ENCODE results near the gene SPRY2.

The SPRY2 gene

DNA sequence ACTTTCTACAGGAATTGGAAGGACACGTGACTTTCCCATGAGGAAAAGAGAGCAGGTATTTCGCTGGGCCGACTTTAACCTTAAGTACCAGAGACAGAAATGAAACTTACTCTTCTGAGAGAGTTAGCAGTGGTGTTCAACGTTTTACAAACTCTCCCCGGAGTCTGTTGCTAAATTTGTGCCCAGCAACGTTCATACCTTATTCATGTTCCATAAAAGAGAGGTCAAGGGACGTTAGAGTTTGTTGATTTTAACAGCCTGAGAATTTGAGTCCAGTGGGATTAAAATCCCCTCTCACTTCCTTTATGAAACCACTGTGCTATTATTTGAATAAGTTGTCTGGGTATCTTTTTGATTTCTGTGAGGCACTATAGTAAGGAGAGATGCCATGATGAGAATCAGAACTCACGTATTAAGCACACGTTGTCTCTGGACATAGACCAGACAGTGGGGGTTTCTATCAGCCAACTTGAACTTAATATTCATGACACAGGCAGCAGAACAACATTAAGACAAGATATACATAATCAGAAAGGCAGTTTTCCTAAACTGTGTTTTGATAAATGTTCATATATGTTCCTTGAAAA is 33.4 kb downstream of the SPRY2 start:
- H3K27ac ChIP-seq (ENCODE audit: low read depth, low read length) = no peak overlapping the region
- H3K27me3 ChIP-seq (ENCODE audit: control insufficient read depth, low read length) = no peaks in the 10 kb centered on the region
- H4K20me1 ChIP-seq (ENCODE audit: control insufficient read depth, insufficient read depth, low read depth, low read length) = no peaks in the 10 kb centered on the region
- no peaks in the 10 kb centered on the region for H3K9me3 ChIP-seq (ENCODE audit: control insufficient read depth, insufficient read depth, low read length)
- TF ChIP-seq, protein P1, sequence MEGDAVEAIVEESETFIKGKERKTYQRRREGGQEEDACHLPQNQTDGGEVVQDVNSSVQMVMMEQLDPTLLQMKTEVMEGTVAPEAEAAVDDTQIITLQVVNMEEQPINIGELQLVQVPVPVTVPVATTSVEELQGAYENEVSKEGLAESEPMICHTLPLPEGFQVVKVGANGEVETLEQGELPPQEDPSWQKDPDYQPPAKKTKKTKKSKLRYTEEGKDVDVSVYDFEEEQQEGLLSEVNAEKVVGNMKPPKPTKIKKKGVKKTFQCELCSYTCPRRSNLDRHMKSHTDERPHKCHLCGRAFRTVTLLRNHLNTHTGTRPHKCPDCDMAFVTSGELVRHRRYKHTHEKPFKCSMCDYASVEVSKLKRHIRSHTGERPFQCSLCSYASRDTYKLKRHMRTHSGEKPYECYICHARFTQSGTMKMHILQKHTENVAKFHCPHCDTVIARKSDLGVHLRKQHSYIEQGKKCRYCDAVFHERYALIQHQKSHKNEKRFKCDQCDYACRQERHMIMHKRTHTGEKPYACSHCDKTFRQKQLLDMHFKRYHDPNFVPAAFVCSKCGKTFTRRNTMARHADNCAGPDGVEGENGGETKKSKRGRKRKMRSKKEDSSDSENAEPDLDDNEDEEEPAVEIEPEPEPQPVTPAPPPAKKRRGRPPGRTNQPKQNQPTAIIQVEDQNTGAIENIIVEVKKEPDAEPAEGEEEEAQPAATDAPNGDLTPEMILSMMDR (IDR thresholded peaks at IDR 0.05; ENCODE audit: low read depth, low read length, poor library complexity, severe bottlenecking) = no peak
- no peak for TF ChIP-seq EZH2phosphoT487 (IDR thresholded peaks at IDR 0.05; ENCODE audit: borderline replicate concordance, low read length)
- H3K4me3 ChIP-seq (ENCODE audit: low read length) = no peak overlapping the region
- H3K36me3 ChIP-seq (ENCODE audit: control insufficient read depth, low read length) = no peaks in the 10 kb centered on the region
- no peaks in the 10 kb centered on the region for H3K4me1 ChIP-seq (ENCODE audit: control insufficient read depth, low read length)
- H3K4me2 ChIP-seq (ENCODE audit: low read length) = no peak overlapping the region
- H3F3A ChIP-seq (ENCODE audit: control insufficient read depth, insufficient read depth) = no peaks in the 10 kb centered on the region
- H3K79me2 ChIP-seq (ENCODE audit: control insufficient read depth, low read length) = no peaks in the 10 kb centered on the region
- H3K9me2 ChIP-seq (replicated peaks; ENCODE audit: control insufficient read depth, low read length) = no peaks in the 10 kb centered on the region

DNA sequence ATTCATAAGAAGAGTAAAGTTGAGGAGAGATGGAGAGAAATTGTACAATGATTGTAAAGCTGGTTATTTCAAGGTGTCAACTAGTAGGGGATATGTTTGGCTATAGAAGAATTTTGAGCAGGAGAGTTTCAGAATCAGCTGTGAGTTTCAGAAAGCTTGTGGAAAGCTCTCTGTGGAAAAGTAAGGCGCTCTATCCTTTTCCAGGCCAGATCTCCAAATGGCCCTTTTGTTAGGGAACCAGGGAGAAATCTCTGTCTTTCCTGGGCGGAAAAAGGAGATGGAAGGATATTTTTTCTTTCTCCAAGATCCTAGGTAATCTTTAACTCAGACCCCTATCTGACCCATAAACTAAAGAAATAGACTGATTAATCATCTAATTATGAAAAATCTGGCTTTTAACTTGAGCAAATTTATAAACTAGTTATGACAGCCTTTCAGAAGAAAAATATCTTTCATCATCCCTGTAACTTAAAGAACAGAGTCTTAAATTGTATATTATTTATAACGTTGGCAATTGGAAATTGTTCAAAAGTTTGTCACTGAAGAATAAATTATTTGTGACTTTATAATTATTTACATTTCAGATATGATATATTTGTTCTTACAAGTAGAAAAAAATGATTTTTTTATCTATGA is 34.5 kb downstream of the SPRY2 start:
- Histone ChIP-seq H3K4me3 (ENCODE audit: low read length) (no peak overlapping the region), H3K27me3 (ENCODE audit: control insufficient read depth, low read length) (no peaks in the 10 kb centered on the region), H3K9me3 (ENCODE audit: control insufficient read depth, insufficient read depth, low read length) (no peaks in the 10 kb centered on the region), H3K4me2 (ENCODE audit: low read length) (no peak overlapping the region), H3F3A (ENCODE audit: control insufficient read depth, insufficient read depth) (no peaks in the 10 kb centered on the region), H3K79me2 (ENCODE audit: control insufficient read depth, low read length) (no peaks in the 10 kb centered on the region), H3K36me3 (ENCODE audit: control insufficient read depth, low read length) (no peaks in the 10 kb centered on the region), H3K4me1 (ENCODE audit: control insufficient read depth, low read length) (no peaks in the 10 kb centered on the region), H3K27ac (ENCODE audit: low read depth, low read length) (no peak overlapping the region), H4K20me1 (ENCODE audit: control insufficient read depth, insufficient read depth, low read depth, low read length) (no peaks in the 10 kb centered on the region), H3K9me2 (replicated peaks; ENCODE audit: control insufficient read depth, low read length) (no peaks in the 10 kb centered on the region)
- TF ChIP-seq EZH2phosphoT487 (IDR thresholded peaks at IDR 0.05; ENCODE audit: borderline replicate concordance, low read length) = no peak
- TF ChIP-seq, protein P1 (IDR thresholded peaks at IDR 0.05; ENCODE audit: low read depth, low read length, poor library complexity, severe bottlenecking) = no peak

DNA sequence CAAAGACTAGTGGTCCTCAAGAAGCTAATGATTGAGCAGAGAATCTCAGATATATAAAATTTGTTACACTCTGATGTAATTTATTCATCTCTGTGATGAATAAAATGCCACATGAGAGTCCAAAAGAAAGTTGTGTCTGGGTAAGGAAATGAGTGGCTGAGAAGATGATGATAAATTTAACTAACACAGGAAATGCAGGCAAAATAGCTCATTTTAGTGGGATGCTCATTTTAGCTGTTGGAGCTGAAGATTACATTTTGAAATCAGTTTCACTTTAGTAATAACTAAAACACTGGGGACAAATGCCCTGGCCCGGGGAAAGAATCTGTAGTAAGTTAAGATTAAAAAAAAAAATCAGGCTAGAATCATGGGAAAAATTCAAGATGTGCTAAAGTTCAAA is 35.2 kb downstream of the SPRY2 start:
- Histone ChIP-seq H3F3A (ENCODE audit: control insufficient read depth, insufficient read depth) (no peaks in the 10 kb centered on the region), H3K36me3 (ENCODE audit: control insufficient read depth, low read length) (no peaks in the 10 kb centered on the region), H4K20me1 (ENCODE audit: control insufficient read depth, insufficient read depth, low read depth, low read length) (no peaks in the 10 kb centered on the region), H3K27me3 (ENCODE audit: control insufficient read depth, low read length) (no peaks in the 10 kb centered on the region), H3K4me1 (ENCODE audit: control insufficient read depth, low read length) (no peaks in the 10 kb centered on the region), H3K79me2 (ENCODE audit: control insufficient read depth, low read length) (no peaks in the 10 kb centered on the region), H3K27ac (ENCODE audit: low read depth, low read length) (no peak overlapping the region), H3K9me3 (ENCODE audit: control insufficient read depth, insufficient read depth, low read length) (no peaks in the 10 kb centered on the region), H3K4me3 (ENCODE audit: low read length) (no peak overlapping the region), H3K9me2 (replicated peaks; ENCODE audit: control insufficient read depth, low read length) (no peaks in the 10 kb centered on the region), H3K4me2 (ENCODE audit: low read length) (no peak overlapping the region)
- no peak for TF ChIP-seq EZH2phosphoT487 (IDR thresholded peaks at IDR 0.05; ENCODE audit: borderline replicate concordance, low read length)
- TF ChIP-seq, protein P1 (IDR thresholded peaks at IDR 0.05; ENCODE audit: low read depth, low read length, poor library complexity, severe bottlenecking) = no peak
